ENCODE data around the gene RNF151.
A peak's percentile ranks its signal among the peaks of the same experiment; 100 is the strongest.

The RNF151 gene

DNA sequence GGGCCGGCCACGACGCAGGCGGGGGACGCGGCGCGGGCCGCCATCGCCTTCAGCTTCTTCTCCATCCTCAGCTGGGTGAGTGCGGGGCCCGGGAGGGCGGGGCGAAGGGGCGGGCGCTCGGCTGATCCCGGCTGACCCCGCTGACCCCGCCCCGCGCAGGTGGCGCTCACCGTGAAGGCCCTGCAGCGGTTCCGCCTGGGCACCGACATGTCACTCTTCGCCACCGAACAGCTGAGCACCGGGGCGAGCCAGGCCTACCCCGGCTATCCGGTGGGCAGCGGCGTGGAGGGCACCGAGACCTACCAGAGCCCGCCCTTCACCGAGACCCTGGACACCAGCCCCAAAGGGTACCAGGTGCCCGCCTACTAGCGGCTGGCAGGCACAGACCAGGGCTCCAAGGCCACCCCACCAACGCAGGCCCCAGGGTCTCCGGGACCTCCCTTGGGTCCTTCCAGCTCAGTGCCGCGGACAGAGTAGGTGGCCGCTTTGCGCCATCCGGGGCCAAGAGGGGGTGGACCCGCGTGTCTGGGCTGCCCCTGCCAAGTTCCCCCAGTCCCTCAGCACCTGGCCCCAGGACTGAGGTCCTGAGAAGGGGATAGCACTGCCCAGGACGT is 26.2 kb downstream of the RNF151 start:
- no peak for DNase-seq (ENCODE audit: low read depth)

GRCh38 chr16:1993731-1994131 is 27.1 kb downstream of the RNF151 start:
- DNase-seq (ENCODE audit: low read depth), result no peak

DNA sequence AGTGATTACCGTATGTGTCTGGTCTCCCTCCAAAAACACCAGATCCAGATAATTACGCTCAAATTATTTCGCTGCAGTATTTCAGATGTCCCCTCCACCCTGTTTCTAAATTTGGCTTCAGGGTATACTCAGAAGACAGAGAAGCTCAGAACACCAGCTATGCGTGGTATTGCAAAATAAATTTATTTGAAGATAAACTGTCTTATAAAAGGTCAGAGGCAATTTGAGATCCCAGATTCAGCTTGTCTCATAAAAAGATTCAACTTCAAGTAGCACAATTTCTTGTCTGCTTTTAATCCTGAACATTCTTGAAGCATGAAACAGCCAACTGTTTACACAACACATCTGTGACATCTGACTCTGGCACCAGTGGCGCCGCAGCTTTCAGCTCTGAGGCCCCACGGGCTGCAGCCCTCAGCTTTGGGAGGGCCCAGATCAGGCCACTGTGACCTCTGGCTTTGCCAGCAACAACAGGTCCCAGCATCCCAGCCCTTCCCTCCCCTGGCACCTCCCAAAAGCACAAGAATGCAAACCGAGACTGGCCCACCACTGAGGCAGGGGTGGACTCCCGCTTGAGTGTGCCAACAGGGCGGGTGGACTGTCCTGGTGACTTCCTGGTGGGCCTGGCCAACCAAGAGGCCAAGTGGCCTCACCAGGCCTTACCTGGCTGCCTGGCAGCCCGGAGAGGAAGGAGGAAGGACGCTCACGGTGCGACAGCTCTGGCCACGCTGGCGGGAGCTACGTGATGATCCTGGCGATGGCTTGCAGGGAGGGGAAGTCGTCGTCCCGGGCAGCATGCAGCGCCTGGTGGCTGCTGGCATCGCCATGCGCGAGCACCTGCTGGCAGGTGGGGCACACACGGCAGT is 31.1 kb downstream of the RNF151 start:
- no peak for DNase-seq (ENCODE audit: low read depth)

- no peak for DNase-seq (ENCODE audit: low read depth)
Observed at GRCh38 chr16:1998360-1998835, 31.7 kb downstream of the RNF151 start.

- DNase-seq (ENCODE audit: low read depth), result no peak
Observed at GRCh38 chr16:1998852-1999801, 32.5 kb downstream of the RNF151 start.

DNA sequence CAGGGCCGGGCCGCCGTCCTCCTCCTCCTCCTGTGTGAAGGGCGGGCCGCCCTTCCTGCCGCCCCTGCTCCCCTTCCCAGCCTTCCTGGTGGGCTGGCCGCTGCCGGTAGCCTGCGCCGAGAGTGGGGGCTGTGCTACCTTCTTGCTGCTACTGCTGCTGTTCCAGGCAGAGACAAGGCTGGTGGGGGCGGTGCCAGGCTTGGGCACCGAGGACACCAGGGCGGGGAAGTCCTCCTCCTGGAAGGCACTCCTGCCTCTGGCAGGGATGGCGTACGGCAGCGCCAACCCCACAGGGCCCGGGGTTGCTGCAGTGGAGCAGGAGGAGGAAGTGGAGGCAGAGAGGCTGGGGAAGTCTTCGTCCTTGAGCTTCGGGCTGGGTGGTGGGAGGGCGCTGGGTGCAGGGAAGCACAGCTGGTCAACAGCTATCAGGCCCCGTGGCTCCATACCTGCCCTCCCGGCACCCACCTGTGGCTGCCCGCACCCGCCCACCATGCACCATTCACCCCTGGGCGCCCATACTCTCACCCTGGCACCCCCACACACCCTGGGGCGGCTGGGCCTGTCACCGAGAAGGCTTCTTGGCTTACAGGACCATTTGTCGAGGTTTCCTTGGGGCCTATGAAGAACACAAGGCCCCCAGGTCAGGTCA is 33.3 kb downstream of the RNF151 start:
- no peak for DNase-seq (ENCODE audit: low read depth)

- no peak for DNase-seq (ENCODE audit: low read depth)
Observed at GRCh38 chr16:2001035-2001434, 34.4 kb downstream of the RNF151 start.

GRCh38 chr16:2001456-2002355 is 35.0 kb downstream of the RNF151 start:
- no peak for DNase-seq (ENCODE audit: low read depth)

GRCh38 chr16:2002406-2003230 is 36.0 kb downstream of the RNF151 start:
- no peak for DNase-seq (ENCODE audit: low read depth)

- no peak for DNase-seq (ENCODE audit: low read depth)
Observed at GRCh38 chr16:2003231-2003826, 36.7 kb downstream of the RNF151 start.

DNA sequence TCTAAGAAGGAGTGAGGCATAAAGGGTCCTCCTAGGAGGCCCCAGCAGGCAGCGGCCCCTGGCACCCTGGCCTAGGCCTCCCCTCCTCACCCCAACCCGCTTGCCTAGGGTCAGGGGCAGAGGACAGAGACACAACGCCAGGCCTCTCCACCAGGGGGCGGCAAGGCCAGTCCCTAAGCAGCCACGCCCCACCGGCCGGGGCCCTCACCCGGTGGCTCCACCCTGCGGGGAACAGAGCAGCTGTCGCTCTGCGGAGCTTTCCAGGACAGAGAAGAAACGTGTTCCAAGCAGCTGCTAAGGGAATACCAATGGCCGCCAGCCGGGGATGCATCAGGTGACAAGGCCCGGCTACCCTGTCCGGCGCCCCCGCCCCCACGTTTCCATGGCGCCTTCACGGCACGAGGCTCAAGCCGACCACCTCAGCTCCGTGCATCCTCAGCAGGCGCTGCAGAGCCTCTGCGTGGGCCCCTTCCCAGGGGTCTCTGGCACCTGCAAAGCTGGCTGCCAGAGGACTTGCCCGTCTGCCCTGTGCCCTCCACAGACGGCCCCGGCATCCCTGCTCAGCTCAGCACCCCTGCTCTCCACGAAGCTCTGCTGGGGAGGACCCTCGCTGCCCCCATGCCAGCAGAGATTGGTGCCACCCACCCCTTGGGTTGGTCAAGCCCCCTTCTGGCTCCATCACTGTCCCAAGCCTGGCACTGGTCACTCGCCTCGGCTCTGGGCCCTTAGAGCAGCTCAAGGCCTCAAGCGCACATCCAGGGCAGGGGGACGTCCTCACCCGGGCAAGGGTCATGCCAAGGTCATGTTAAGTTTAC is 37.4 kb downstream of the RNF151 start:
- peak; percentile 78 for DNase-seq (ENCODE audit: low read depth)

GRCh38 chr16:2004795-2005517 is 38.3 kb downstream of the RNF151 start:
- no peak for DNase-seq (ENCODE audit: low read depth)

DNA sequence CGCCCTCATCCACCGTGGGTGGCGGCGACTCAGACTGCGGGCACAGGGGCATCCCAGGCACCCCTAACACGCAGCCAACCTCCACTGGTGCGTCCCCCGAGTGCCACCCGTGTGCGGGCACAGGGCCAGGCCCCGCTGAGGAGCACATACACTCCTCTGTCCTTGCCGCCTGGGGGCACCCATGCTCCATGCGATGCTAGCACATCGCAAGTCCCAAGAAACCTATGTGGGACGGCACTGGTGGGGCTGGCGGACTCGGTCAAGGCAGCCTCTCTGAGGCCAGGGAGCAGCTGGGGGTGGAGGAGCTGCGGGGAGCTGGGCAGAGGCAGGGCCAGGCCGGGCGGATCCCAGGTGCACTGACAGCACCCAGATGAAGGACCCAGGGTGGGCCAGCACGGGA is 39.0 kb downstream of the RNF151 start:
- no peak for DNase-seq (ENCODE audit: low read depth)

- no peak for DNase-seq (ENCODE audit: low read depth)
Observed at GRCh38 chr16:2006317-2006716, 39.7 kb downstream of the RNF151 start.

DNA sequence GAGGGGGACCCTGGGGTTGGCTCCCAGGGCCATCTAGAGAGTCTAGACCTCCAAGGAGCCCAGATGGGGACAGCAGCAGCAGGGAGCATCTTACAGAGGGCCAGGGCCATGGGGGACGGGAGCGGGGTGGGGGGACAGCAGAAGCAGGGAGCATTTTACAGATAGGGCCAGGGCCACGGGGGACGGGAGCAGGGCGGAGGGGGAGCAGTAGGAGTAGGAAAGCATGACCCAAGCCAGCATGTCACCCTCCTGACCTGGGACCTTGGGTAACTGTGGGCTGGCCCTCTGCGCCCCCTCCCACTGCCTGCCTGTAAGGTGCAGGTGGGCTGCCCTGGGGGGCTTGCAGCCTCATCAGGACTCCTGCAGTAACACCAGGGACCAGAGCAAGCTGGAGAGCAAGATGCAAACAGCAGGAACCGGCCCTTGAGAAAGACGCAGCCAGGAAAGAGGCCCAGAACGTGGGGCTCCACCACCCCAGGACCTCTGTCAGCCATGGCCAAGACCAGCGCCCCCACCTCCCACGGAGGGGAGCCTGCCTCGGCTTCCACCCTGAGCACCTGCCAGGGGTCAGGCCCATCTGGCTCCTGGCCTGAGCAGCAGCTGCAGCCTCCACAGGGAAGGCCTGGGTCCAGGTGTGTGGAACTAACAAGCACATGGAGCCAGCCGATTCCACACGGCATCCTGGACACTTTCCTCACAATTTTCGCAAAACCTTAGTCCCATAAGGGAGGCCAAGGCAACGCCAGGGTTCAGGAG is 40.6 kb downstream of the RNF151 start:
- DNase-seq (ENCODE audit: low read depth), result no peak

DNA sequence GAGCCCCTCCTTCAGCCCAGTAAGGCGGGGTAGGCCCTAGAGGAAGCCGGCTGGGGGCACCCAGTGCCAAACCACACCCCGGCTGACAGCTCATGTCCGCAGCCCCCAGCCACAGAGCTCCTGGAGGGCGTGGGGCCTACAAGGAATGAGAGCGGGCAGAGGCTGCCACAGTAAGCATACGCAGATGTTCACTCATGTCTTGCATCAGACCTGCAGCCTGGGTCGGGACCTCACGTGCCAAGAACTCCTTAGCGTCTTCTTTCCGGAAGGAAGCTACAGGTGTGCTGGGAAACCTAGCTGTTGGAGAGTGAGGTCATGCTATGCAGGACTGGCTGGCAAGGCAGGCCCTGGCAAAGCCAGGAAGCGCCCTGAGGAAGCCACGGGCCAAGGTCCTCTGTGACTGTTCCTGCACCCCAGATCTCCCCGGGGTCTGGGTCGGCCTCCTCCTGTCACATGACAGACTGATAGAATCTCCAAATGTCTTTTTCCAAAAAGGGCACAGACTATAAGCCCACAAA is 41.4 kb downstream of the RNF151 start:
- no peak for DNase-seq (ENCODE audit: low read depth)

GRCh38 chr16:2008631-2009163 is 42.0 kb downstream of the RNF151 start:
- no peak for DNase-seq (ENCODE audit: low read depth)
